ENCODE measurements around the gene SLC9A4.
"Not testable (repeated sequence)": the region's sequence is repeated elsewhere in the genome, so short reads cannot be mapped to it uniquely, and the experiment has no call there.

The SLC9A4 gene

DNA sequence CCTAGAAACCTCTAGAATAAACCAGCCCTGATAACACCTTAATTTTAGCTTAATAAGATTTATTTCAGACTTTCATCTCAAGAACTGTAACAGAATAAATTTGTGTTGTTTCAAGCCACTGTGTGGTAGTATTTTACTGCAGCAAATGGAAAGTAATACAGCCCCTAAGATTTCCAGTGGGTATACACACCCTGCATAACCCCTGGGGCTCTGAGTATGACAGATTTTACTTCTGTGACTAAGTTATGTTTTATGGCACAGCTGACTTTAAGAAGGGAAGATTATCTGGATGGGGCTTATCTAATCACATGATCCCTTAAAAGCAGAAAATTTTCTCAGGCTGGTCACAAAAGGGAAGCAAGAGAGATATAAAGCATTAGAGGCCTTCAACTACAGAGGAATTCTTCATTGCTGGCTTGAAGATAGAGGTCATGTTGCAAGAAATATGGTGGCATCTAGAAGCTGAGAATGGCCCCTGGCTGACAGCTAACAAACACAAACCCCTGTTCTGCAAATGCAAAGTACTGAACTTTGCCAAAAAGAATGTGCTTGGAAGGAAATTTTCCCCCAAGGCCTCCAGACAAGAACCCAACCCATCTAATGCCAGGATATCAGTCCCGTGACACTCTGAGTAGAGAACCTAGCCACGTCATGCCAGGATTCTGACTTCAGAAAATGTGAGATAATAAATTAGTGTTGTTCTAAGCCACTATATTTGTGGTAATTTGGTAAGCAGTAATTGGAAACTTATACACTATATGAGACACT, 78.5 kb downstream of the SLC9A4 start:
- DNase-seq, result no peak

GRCh38 chr2:102553601-102554000, 80.6 kb downstream of the SLC9A4 start:
- DNase-seq, result no peak

GRCh38 chr2:102558463-102558862, 85.4 kb downstream of the SLC9A4 start:
- no peak for DNase-seq

DNA sequence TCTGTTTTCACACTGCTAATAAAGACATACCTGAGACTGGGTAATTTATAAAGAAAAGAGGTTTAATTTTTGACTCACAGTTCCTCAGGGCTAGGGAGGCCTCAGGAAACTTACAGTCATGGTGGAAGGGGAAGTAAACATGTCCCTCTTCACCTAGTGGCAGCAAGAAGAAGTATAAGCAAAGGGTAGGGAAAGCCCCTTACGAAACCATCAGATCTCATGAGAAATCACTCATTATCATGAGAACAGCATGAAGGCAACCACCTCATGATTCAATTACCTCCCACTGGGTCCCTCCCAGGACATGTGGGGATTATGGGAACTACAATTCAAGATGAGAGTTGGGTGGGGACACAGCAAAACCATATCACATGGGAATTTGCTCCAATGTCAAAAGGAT, 89.5 kb downstream of the SLC9A4 start:
- not testable (repeated sequence) for DNase-seq

- no peak for DNase-seq
Observed at GRCh38 chr2:102575888-102576287, 102.9 kb downstream of the SLC9A4 start.

DNA sequence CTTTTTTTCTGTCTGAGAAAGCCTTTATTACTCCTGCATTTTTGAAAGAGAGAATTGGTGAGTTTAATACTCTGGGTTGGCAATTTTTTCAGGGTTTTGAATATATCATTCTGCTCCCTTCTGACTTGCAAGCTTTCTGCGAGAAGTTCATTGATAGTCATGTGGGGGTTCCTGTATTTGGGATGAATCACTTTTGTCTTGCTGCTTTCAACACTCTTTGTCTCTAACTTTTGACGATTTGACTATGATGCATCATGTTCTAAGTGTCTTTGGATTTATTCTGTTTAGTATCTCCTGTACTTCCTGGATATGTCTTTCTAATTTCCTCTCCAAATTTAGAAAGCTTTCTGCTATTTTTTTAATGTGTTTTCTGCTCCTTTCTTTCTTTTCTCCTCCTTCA, 105.3 kb downstream of the SLC9A4 start:
- no peak for DNase-seq

GRCh38 chr2:102581911-102582310, 108.9 kb downstream of the SLC9A4 start:
- no peak for DNase-seq

GRCh38 chr2:102582845-102583244, 109.8 kb downstream of the SLC9A4 start:
- DNase-seq, result no peak
